ENCODE measurements around the gene TSPAN18.

Gene TSPAN18

GRCh38 chr11:44804449-44805437 is 78.0 kb downstream of the TSPAN18 start:
- DNase-seq = no peak

GRCh38 chr11:44805596-44805995 is 78.8 kb downstream of the TSPAN18 start:
- DNase-seq = no peak

GRCh38 chr11:44808053-44808753 is 81.4 kb downstream of the TSPAN18 start:
- no peak for DNase-seq

- DNase-seq = no peak
Measured at GRCh38 chr11:44809283-44809682, 82.5 kb downstream of the TSPAN18 start.

GRCh38 chr11:44811841-44812448 is 85.2 kb downstream of the TSPAN18 start:
- DNase-seq = peak; percentile 5

- no peak for DNase-seq
Measured at GRCh38 chr11:44812971-44813370, 86.2 kb downstream of the TSPAN18 start.

GRCh38 chr11:44813401-44813800 is 86.6 kb downstream of the TSPAN18 start:
- DNase-seq = no peak

GRCh38 chr11:44814881-44815592 is 88.3 kb downstream of the TSPAN18 start:
- DNase-seq = no peak

GRCh38 chr11:44815917-44816456 is 89.2 kb downstream of the TSPAN18 start:
- DNase-seq = no peak

- no peak for DNase-seq
Measured at GRCh38 chr11:44816761-44817160, 90.0 kb downstream of the TSPAN18 start.

- no peak for DNase-seq
Measured at GRCh38 chr11:44817207-44817949, 90.6 kb downstream of the TSPAN18 start.

GRCh38 chr11:44818110-44818509 is 91.3 kb downstream of the TSPAN18 start:
- no peak for DNase-seq

- DNase-seq = no peak
Measured at GRCh38 chr11:44819346-44819745, 92.6 kb downstream of the TSPAN18 start.

- DNase-seq = no peak
Measured at GRCh38 chr11:44822369-44822768, 95.6 kb downstream of the TSPAN18 start.

- DNase-seq = no peak
Measured at GRCh38 chr11:44823006-44823405, 96.2 kb downstream of the TSPAN18 start.

GRCh38 chr11:44823868-44824267 is 97.1 kb downstream of the TSPAN18 start:
- DNase-seq = no peak

GRCh38 chr11:44824300-44824704 is 97.5 kb downstream of the TSPAN18 start:
- no peak for DNase-seq

GRCh38 chr11:44825058-44825785 is 98.5 kb downstream of the TSPAN18 start:
- DNase-seq = no peak

- DNase-seq = no peak
Measured at GRCh38 chr11:44826922-44827643, 100.3 kb downstream of the TSPAN18 start.

GRCh38 chr11:44828296-44828695 is 101.5 kb downstream of the TSPAN18 start:
- DNase-seq = no peak

All from NCI-H748 treated with DMSO at 0.1 percent for 48 hours (cell line).